GM19035 (cell line): ENCODE measurements around the gene METTL14.

ENCODE experiments used
- ATAC-seq: cut with Tn5 transposase; IDR thresholded peaks from one replicate; pipeline ENCODE4 v1.9.1; 2021; ENCODE audit not compliant: unreplicated experiment

METTL14 gene

GRCh38 chr4:118756958-118757357, 71.8 kb downstream of the METTL14 start:
- no peak for ATAC-seq

DNA sequence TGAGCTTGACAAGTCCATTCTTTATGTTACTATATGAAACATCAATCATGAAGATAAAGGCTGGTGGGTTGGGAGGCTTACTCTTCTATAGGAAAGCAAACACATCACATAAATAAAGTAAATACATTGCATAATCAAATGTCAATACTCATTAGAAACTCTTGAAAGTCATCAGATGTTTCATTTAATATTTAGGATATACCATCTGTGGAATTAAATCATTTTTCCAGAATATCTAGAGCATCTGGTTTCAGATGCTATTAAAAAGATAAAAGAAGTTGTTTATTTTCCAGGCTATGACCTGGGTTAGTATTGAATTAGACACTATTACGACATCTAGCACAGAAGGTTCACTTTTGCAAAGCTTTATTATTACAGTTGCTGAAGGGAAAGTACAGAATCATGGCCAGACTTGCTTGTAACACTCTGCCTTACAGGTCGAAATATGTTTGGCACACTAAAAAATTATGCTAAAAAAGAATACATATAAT, 72.6 kb downstream of the METTL14 start:
- ATAC-seq = no peak

DNA sequence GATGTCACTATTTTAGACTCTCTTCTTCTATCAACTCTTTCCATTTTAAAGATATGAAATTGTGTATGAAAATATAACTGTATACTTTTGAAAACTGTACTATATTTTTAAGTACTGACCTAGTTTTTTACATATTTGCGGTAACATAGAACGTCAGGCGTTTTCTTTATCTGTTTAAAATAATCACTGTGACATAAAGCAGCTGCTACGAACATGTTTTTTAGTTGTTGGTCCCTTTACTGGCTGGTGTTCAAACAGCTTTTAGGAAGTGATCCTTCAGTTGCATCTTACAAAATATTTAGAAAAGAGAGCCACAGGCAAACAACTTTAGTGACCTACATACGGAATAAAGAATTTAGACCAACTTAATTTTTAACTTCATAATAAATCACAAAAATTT, 73.1 kb downstream of the METTL14 start:
- no peak for ATAC-seq

DNA sequence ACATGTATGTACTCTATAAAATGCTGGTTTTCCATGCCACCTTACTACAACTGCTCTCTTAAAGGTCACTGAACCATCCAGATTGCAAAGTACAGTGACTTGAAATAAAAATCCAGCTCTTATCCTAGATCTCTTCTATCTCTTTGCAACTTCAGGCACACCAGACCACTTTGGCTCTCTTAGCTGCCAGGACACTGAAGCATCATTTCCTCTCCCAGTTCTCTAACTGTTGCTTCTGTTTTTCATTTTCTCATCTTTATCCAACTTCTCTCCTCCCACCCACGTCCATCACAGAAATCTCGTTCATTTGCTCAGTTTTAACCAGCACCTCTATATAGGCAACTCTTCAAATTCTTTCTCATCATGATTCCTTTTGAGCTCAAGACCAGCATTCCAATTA, 74.3 kb downstream of the METTL14 start:
- no peak for ATAC-seq

DNA sequence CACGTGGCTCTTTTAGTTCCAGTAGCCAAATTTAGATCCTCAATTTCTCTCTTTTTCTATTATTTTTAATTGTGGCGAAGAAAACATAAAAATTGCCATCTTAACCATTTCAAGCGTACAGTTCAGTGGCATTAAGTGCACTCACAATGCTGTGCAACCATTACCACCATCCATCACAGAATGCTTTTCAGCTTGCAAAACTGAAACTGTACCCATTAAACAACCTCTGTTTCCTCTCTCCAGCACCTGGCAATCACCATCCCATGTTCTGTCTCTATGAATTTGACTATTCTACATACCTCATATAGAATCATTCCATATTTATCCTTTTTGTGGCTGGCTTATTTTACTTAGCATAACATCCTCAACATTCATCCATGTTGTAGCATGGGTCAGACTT, 74.9 kb downstream of the METTL14 start:
- ATAC-seq = peak; percentile 23

DNA sequence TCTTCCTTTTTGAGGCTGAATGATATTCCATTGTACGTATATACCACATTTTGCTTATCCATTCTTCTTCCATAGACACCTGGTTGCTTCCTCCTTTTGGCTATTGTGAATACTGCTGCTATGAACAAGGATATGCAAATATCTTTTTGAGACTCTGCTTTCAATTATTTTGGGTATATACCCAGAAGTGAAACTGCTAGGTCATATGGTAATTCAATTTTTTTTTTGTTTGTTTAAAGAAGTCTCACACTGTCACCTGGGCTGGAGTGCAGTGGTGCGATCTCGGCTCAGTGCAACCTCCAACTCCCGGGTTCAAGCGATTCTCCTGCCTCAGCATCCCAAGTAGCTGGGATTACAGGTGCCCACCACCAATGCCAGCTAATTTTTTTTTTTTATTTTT, 75.3 kb downstream of the METTL14 start:
- peak; percentile 99 for ATAC-seq

- no peak for ATAC-seq
Observed at GRCh38 chr4:118761397-118762016, 76.3 kb downstream of the METTL14 start.

- ATAC-seq = no peak
Observed at GRCh38 chr4:118762155-118762554, 77.0 kb downstream of the METTL14 start.

- ATAC-seq = no peak
Observed at GRCh38 chr4:118762730-118763477, 77.7 kb downstream of the METTL14 start.
